Heart right ventricle (tissue), 16 donors: ENCODE measurements around the gene SASH1. TPM values are rescaled to one million over a fixed set of nuclear protein-coding genes. Genes with fewer than 3 reads are reported as not detected.
"Not testable (repeated sequence)": the region's sequence is repeated elsewhere in the genome, so short reads cannot be mapped to it uniquely, and the experiment has no call there.

Experiments used
- ATAC-seq, 8 donors: fragments of 200-7000 bp; cut with Tn5 transposase; one replicate each; pipeline ENCODE4 v1.9.1; 2020; ENCODE audit warnings: mild to moderate bottlenecking in 8 of 8, moderate library complexity in 8 of 8, moderate number of reproducible peaks in 1 of 8
- DNase-seq, 2 donors: peaks; one replicate each; pipeline ENCODE4 v3.0.0-alpha.2; 2020
- H3K27ac ChIP-seq, 10 donors: fragments of 200-600 bp; sonication (generic) in 2 of 10; one replicate each; pipeline versions ENCODE4 v1.5.0 to v1.8.0; 2020 to 2022; ENCODE audit warnings: mild to moderate bottlenecking in 3 of 10
- H3K27me3 ChIP-seq, 7 donors: fragments of 200-600 bp; one replicate each; pipeline ENCODE4 v1.8.0; 2021 to 2022; ENCODE audit warnings: mild to moderate bottlenecking in 2 of 7
- H3K36me3 ChIP-seq, 9 donors: fragments of 200-600 bp; sonication (generic) in 1 of 9; one replicate each; pipeline versions ENCODE4 v1.5.0 to v1.8.0; 2020 to 2022; ENCODE audit warnings: mild to moderate bottlenecking in 2 of 9
- H3K4me1 ChIP-seq, 9 donors: fragments of 200-600 bp; sonication (generic) in 1 of 9; one replicate each; pipeline versions ENCODE4 v1.5.0 to v1.8.0; 2020 to 2022; ENCODE audit warnings: mild to moderate bottlenecking in 4 of 9
- H3K4me3 ChIP-seq, 10 donors: fragments of 200-600 bp; sonication (generic) in 2 of 10; one replicate each; pipeline versions ENCODE4 v1.5.0 to v1.8.0; 2020 to 2022; ENCODE audit warnings: mild to moderate bottlenecking in 7 of 10, moderate library complexity in 2 of 10
- H3K9me3 ChIP-seq, 11 donors: fragments of 200-600 bp in 10 of 11; sonication (generic) in 2 of 11; one replicate each; pipeline versions ENCODE4 v1.5.0 to v1.8.0; 2013 to 2022; ENCODE audit warnings: mild to moderate bottlenecking in 2 of 11, control low read depth in 1 of 11, moderate library complexity in 1 of 11
- WGBS, 2 donors: extraction: QIAGEN DNeasy Blood & Tissue Kit; methylation state at CpG; one replicate each; pipeline ENCODE4 v1.1.7; 2013; ENCODE audit warnings: inconsistent platforms in 1 of 2; 5-methylcytosine and 5-hydroxymethylcytosine counted together
- intact Hi-C, 10 donors: fragments of 100-400 bp; cut with DNase I; formaldehyde crosslinking; loops; one replicate each; pipeline versions ENCODE4 v1.11.1 to v1.14.2; 2022
- polyA plus RNA-seq, 2 donors: library from polyadenylated mRNA; stranded (reverse); fragments of 200-250 nt; gene quantifications; one replicate each; pipeline ENCODE4 v1.2.3, GENCODE V29; 2013
- total RNA-seq, 10 donors: library from RNA; stranded (reverse); fragmentation: NEBNext Ultra II Directional in 3 of 10; extraction: Animal tissue kit (Norgen Biotek cat#: 25700) in 3 of 10; gene quantifications; one replicate each; pipeline versions ENCODE4 v1.2.1 to v1.2.4, GENCODE V29; 2021 to 2023
- TF ChIP-seq, protein P1 (sequence below), 9 donors: fragments of 200-600 bp; sonication (generic) in 2 of 9; IDR thresholded peaks; one replicate each; pipeline versions ENCODE4 v1.5.0 to v1.8.0; 2021 to 2022; ENCODE audit warnings: antibody characterized with exemption in 9 of 9, mild to moderate bottlenecking in 5 of 9, moderate library complexity in 1 of 9
- donor health status: Arrhythmogenic right ventricular cardiomyopathy.
- donor health status: ischemic (EF 13 %, LVEDD 7.1; RV severe dilation, severe dysfunction).
- donor health status: healthy with polysubstance abuse.
- donor health status: DM: no; HTN: yes; CAD: no.
- donor health status: DM: no; HTN: no; CAD: no.
- donor health status: ischemic (EF 25% LVEDD 6.9; RV normal size, moderate dysfunction).
- donor health status: ischemic (EF 25% LVEDD 5.7; RV mildly dilated, moderate dysfunction).
- donor health status: healthy.
- donor health status: DM: yes; HTN: yes; CAD: no.
- donor health status: Ischemic cardiomyopathy.
- donor health status: ischemic (EF 35%, LVEDD 5.7; RV mildly dilated, moderate dysfunction).
- donor health status: nonischemic (EF 11% LVEDD 7.7; RV severe dilation, severe dysfunction).
- donor health status: DM: yes; HTN: yes; CAD: no.
- donor health status: PGD.
- donor health status: ischemic (EF 29% LVEDD 5.4; RV normal size, mild dysfunction).
- donor health status: nonischemic (EF 23%, LVEDD 6.1; RV moderate dilation, normal function).

Gene SASH1
- total and polyA plus RNA-seq, 12 donors, result 6.9 to 47.1 (median 25.9) TPM

DNA sequence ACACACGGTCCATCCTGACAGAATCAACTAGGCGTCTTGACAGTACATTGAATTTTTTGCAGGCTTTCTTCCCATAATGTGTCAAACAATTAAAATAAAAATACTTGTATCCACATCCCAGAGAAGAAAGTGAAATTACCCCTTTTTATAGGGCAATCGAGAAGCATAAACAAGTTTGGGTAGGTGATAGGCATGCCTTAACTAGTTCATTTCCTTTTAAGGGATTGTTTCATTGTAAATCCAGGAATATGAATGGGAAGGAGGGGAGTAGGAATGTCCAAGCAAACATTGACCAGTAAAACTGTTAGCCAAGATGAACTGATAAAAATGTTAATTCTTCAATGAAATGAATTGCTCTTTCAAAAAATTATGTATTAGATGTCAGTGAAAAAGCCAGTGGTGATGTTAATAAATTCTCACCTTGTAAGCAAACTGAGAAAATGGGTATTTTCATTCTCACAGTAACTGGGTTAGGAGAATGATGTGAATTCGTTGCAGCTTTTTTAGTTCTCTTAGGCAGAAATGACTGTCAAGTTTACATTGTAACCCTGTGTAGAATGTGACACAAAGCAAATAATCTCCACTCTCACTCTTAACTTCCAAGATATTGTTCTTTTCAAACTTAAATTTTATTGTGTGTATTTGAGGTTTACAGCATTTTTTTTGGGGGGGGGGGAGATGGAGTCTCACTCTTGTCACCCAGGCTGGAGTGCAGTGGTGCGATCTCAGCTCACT lies 31.6 kb downstream of the SASH1 start:
- H3K9me3 ChIP-seq, result no peaks in the 10 kb centered on the region
- no peak for ATAC-seq
- no peak overlapping the region for H3K4me3 ChIP-seq
- intact Hi-C loops, result no loop called here
- peak overlapping the region in 4 of 10 donors; percentile 1 to 41 (median 6) for H3K27ac ChIP-seq
- H3K36me3 ChIP-seq, result no peaks in the 10 kb centered on the region
- TF ChIP-seq, protein P1, sequence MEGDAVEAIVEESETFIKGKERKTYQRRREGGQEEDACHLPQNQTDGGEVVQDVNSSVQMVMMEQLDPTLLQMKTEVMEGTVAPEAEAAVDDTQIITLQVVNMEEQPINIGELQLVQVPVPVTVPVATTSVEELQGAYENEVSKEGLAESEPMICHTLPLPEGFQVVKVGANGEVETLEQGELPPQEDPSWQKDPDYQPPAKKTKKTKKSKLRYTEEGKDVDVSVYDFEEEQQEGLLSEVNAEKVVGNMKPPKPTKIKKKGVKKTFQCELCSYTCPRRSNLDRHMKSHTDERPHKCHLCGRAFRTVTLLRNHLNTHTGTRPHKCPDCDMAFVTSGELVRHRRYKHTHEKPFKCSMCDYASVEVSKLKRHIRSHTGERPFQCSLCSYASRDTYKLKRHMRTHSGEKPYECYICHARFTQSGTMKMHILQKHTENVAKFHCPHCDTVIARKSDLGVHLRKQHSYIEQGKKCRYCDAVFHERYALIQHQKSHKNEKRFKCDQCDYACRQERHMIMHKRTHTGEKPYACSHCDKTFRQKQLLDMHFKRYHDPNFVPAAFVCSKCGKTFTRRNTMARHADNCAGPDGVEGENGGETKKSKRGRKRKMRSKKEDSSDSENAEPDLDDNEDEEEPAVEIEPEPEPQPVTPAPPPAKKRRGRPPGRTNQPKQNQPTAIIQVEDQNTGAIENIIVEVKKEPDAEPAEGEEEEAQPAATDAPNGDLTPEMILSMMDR (IDR thresholded peaks at IDR 0.05), result no peak
- WGBS, 2 donors, result 72 to 87% methylated on average over 5 of the region's 5 CpGs
- DNase-seq, result no peak
- H3K4me1 ChIP-seq, result peaks cover 0 to 76% (median 24%) of the 10 kb centered on the region in 9 donors
- H3K27me3 ChIP-seq, result no peaks in the 10 kb centered on the region

DNA sequence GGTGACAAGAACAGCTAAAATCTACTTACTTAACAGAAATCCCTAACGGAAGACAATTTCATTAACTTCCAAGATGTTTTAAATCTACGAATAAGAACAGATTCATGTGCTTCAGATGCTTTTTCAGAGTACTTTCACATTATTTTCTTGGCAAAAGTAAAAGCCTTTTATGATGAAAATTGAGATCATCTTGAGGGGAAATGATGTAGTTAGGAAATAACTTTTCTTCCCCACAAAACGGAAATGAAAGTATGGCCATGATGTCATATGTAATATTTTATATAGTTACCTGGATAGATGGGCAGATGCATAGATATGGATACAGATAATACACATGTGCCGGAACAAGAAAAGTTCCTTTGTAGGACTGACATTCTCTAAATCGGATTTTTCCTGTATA lies 32.8 kb downstream of the SASH1 start:
- Histone ChIP-seq H3K27me3 (no peaks in the 10 kb centered on the region), H3K4me3 (no peak overlapping the region), H3K4me1 (peaks cover 0 to 76% (median 24%) of the 10 kb centered on the region in 9 donors), H3K36me3 (no peaks in the 10 kb centered on the region), H3K9me3 (no peaks in the 10 kb centered on the region), H3K27ac (peak overlapping the region in 2 of 10 donors; percentile 8 to 16)
- intact Hi-C loops, result no loop called here
- ATAC-seq (no peak), DNase-seq (no peak)
- WGBS, 2 donors, result 82 to 90% methylated on average over 5 of the region's 5 CpGs
- TF ChIP-seq, protein P1 (IDR thresholded peaks at IDR 0.05), result no peak

DNA sequence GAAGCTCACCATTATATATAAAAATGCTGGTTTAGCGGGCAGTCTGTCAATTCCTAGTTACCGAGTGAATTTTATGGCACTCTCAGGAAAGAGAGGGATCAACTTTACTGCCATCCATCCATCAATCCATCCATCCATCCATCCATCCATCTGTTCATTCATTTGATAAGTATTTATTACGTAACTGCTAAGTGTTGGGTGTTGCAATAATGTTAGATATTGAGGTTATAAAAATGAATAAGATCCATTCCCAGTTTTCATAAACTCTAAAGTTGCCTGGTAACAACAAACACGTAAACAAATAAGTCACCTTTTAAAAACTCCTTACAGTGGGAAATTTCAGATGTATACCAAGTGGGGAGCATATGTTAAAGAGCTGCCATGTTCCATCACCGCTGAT lies 36.8 kb downstream of the SASH1 start:
- no peak for DNase-seq

DNA sequence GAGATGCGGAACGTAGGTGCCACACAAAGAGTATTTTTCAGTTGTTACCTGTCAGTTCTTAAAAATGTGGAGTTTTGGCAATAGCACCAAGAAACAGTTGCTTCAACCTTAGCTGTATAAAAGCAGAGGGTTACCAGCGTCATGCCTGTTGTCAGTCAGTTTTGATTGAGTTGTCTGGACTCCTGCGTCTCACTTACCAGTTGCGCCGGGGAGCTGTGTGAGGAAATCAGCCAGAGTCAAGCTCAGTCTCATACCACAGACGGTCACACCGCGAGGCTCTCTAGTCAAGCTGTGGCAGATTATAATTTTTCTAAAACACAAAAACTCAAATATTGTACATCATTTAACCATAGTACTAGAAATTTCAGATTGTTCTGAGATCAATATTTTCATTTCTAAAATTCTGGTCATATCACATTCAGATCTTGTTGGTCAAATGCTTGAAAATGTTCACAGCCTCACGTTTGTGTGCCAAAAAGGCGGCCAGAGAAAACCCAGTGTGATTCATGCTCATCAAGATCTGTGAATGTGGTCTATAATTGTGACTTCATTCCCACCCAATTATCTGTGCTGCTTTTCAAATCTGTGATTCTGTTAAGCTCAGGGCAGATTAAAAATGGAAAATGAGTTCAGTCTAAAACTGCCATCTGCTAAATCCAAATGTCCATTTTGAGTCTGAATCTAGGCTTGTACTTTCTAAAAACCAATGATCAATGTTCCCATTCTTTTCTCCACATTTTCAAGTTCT lies 37.5 kb downstream of the SASH1 start:
- 79 to 89% methylated on average over 11 of the region's 11 CpGs for WGBS, 2 donors
- no peaks in the 10 kb centered on the region for H3K9me3 ChIP-seq

More for the DNA sequence above, 36.8 kb downstream of the SASH1 start:
- WGBS, 2 donors, result 94 to 97% methylated on average over 5 of the region's 5 CpGs
- Histone ChIP-seq H3K4me1 (peaks cover 0 to 79% (median 44%) of the 10 kb centered on the region in 9 donors), H3K4me3 (no peak overlapping the region), H3K36me3 (no peaks in the 10 kb centered on the region), H3K9me3 (no peaks in the 10 kb centered on the region), H3K27me3 (no peaks in the 10 kb centered on the region), H3K27ac (peak overlapping the region in 2 of 10 donors; percentile 57 to 58)
- TF ChIP-seq, protein P1 (IDR thresholded peaks at IDR 0.05), result no peak
- intact Hi-C loops, result no loop called here
- ATAC-seq, result no peak

DNA sequence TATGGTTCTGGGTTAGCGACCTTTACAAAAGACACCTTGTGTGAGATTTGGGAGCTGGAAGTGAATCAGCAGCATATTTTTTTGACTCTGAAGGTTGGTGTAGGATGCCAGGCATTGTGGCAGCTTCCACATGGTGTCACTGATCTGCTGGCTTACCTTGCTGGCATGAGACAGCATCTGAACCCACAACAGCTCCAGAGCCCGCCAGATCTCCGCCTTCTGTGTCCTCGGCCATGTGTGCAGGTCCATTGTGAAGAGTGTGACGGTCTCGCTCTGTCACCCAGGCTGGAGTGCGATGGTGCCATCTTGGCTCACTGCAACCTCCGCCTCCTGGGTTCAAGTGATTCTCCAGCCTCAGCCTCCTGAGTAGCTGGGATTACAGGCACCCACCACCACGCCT lies 39.4 kb downstream of the SASH1 start:
- H3K9me3 ChIP-seq, ATAC-seq, H3K36me3 ChIP-seq, H3K27me3 ChIP-seq, intact Hi-C loops, H3K4me3 ChIP-seq, DNase-seq: not testable (repeated sequence)
- H3K4me1 ChIP-seq, result peaks cover 0 to 85% (median 60%) of the 10 kb centered on the region in 9 donors
- H3K27ac ChIP-seq, result peak overlapping the region in 5 of 10 donors; percentile 6 to 58 (median 33)
- 96 to 97% methylated on average over 9 of the region's 9 CpGs for WGBS, 2 donors

More for the DNA sequence above, 37.5 kb downstream of the SASH1 start:
- H3K27me3 ChIP-seq, result no peaks in the 10 kb centered on the region
- H3K4me1 ChIP-seq, result peaks cover 0 to 80% (median 51%) of the 10 kb centered on the region in 9 donors
- TF ChIP-seq, protein P1 (IDR thresholded peaks at IDR 0.05), result no peak
- peak in 1 of 8 donors; percentile 34 for ATAC-seq
- peak overlapping the region in 7 of 10 donors; percentile 6 to 58 (median 32) for H3K27ac ChIP-seq
- intact Hi-C loops, result no loop called here
- no peak for DNase-seq
- no peaks in the 10 kb centered on the region for H3K36me3 ChIP-seq
- H3K4me3 ChIP-seq, result no peak overlapping the region
